Activated naive CD4-positive, alpha-beta T cell treated with anti-CD3 and anti-CD28 coated beads, Interleukin-2, amount 10 ng/mL, durations not matched to agents 7 days and 5 days (primary cell): ENCODE measurements around the gene USP11.
"Not testable (repeated sequence)": the region's sequence is repeated elsewhere in the genome, so short reads cannot be mapped to it uniquely, and the experiment has no call there.

Source experiments
- CTCF ChIA-PET: fragments of 350-600 bp; sonication (Branson Sonifier 250); formaldehyde crosslinking; loops from one replicate; lab custom pipeline; 2021; ENCODE audit warnings: antibody characterized with exemption; lab: Charles Lee
- DNase-seq: peaks from one replicate; pipeline ENCODE4 v3.0.0-alpha.2; 2020
- H3K27ac Mint-ChIP-seq: one replicate; pipeline ENCODE4 v1.8.0; 2021; ENCODE audit warnings: mild to moderate bottlenecking, moderate library complexity, mixed read lengths
- H3K27me3 Mint-ChIP-seq: one replicate; pipeline ENCODE4 v1.8.0; 2021; ENCODE audit warnings: mild to moderate bottlenecking, mixed read lengths
- H3K36me3 Mint-ChIP-seq: one replicate; pipeline ENCODE4 v1.8.0; 2021; ENCODE audit warnings: mixed read lengths
- H3K4me1 Mint-ChIP-seq: one replicate; pipeline ENCODE4 v1.8.0; 2021; ENCODE audit warnings: mixed read lengths
- H3K4me3 Mint-ChIP-seq: one replicate; pipeline ENCODE4 v1.8.0; 2021; ENCODE audit warnings: mild to moderate bottlenecking, moderate library complexity, mixed read lengths
- H3K9me3 Mint-ChIP-seq: one replicate; pipeline ENCODE4 v1.8.0; 2021; ENCODE audit warnings: mixed read lengths

The USP11 gene

DNA sequence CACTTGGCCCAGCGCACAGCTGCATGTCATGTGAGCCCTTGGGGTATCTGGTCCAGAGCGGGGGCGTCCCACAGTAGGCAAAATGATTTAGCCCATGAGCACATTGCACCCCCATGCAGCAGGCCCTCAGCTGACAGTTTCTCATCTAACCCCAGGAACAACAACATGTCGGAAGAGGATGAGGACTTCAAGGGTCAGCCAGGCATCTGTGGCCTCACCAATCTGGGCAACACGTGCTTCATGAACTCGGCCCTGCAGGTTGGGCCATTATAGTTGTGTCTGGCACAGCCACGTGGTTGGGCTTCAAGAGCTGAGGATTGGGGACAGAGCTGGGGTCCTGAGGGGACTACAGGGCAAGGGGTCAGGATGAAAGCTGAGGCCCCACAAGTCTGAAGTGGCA is 7.8 kb downstream of the USP11 start:
- Mint-ChIP-seq H3K36me3 (peaks cover 23% of the 10 kb centered on the region), H3K27ac (no peak overlapping the region), H3K4me1 (peaks cover 6% of the 10 kb centered on the region), H3K27me3 (no peaks in the 10 kb centered on the region), H3K4me3 (no peak overlapping the region), H3K9me3 (no peaks in the 10 kb centered on the region)
- CTCF ChIA-PET = no interaction called here
- no peak for DNase-seq

DNA sequence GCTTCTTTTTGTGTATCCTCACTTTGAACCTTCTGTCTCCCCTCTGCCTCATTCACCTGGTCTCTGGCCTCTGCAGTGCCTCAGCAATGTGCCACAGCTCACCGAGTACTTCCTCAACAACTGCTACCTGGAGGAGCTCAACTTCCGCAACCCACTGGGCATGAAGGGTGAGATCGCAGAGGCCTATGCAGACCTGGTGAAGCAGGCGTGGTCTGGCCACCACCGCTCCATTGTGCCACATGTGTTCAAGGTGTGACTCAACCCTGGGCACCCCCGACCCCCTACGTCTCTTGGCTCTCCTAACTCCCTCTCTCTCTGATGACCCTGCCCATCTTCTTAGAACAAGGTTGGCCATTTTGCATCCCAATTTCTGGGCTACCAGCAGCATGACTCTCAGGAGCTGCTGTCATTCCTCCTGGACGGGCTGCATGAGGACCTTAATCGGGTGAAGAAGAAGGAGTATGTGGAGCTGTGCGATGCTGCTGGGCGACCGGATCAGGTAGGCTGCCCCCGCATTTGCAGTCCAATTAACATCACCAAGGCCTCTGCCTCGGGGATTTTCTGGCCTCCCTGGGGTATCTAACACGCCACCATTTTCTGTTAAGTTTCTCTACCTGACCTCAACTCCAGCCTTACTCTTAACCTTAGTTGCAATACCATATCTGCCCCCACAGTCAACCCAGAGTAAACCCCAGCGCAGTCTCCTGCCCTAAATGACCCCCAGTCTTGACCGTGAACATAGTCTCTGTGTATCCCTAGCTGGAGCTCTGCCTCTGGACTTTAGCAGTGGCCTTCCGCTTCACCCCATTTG is 8.6 kb downstream of the USP11 start:
- Mint-ChIP-seq H3K36me3 (peaks cover 27% of the 10 kb centered on the region), H3K27me3 (no peaks in the 10 kb centered on the region)
- CTCF ChIA-PET = no interaction called here

DNA sequence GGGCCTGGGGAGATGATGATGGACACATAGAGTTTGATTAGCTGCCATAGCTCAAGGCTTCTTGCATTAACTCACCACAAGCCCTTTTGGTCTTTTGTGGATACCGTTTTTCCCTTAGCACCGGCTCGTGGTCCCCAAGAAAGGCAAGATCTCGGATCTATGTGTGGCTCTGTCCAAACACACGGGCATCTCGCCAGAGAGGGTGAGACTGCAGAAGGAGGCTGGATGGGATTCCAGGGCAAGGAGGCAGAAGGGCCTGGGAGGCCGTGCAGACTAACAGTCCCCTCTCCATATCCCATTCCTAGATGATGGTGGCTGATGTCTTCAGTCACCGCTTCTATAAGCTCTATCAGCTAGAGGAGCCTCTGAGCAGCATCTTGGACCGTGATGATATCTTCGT is 9.5 kb downstream of the USP11 start:
- H3K4me1 Mint-ChIP-seq = no peaks in the 10 kb centered on the region
- no peaks in the 10 kb centered on the region for H3K9me3 Mint-ChIP-seq
- DNase-seq = no peak
- no peak overlapping the region for H3K4me3 Mint-ChIP-seq
- CTCF ChIA-PET = no interaction called here
- H3K27me3 Mint-ChIP-seq = no peaks in the 10 kb centered on the region
- no peak overlapping the region for H3K27ac Mint-ChIP-seq
- H3K36me3 Mint-ChIP-seq = peaks cover 28% of the 10 kb centered on the region

More for the DNA sequence above, 8.6 kb downstream of the USP11 start:
- no peak overlapping the region for H3K27ac Mint-ChIP-seq
- no peaks in the 10 kb centered on the region for H3K9me3 Mint-ChIP-seq
- H3K4me3 Mint-ChIP-seq = no peak overlapping the region
- DNase-seq = no peak
- no peaks in the 10 kb centered on the region for H3K4me1 Mint-ChIP-seq

DNA sequence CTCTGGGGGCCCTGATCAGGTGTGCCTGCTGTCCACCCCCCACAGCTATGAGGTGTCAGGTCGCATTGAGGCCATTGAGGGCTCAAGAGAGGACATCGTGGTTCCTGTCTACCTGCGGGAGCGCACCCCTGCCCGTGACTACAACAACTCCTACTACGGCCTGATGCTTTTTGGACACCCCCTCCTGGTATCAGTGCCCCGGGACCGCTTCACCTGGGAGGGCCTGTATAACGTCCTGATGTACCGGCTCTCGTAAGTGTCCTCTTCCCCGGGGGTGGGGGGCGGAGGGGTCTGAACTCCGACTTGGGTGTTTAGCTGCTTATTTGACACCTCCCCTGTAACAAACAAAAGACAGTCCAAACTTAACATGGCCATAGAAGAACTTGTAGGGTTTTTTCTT is 10.5 kb downstream of the USP11 start:
- Mint-ChIP-seq H3K4me1 (no peaks in the 10 kb centered on the region), H3K27ac (no peak overlapping the region)
- CTCF ChIA-PET = no interaction called here

DNA sequence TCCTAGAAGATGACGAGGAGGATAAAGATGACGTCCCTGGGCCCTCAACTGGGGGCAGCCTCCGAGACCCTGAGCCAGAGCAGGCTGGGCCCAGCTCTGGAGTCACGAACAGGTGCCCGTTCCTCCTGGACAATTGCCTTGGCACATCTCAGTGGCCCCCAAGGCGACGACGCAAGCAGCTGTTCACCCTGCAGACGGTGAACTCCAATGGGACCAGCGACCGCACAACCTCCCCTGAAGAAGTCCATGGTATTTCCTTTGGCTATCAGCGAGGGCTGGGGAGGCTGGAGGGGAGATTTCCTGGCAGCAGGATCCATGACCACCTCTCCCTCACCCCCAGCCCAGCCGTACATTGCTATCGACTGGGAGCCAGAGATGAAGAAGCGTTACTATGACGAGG is 11.9 kb downstream of the USP11 start:
- Mint-ChIP-seq H3K4me3 (no peak overlapping the region), H3K27me3 (no peaks in the 10 kb centered on the region), H3K4me1 (no peaks in the 10 kb centered on the region), H3K36me3 (peaks cover 29% of the 10 kb centered on the region), H3K9me3 (no peaks in the 10 kb centered on the region), H3K27ac (no peak overlapping the region)
- CTCF ChIA-PET = no interaction called here
- DNase-seq = no peak

More for the DNA sequence above, 10.5 kb downstream of the USP11 start:
- no peak overlapping the region for H3K4me3 Mint-ChIP-seq
- H3K27me3 Mint-ChIP-seq = no peaks in the 10 kb centered on the region
- no peak for DNase-seq
- peaks cover 29% of the 10 kb centered on the region for H3K36me3 Mint-ChIP-seq
- H3K9me3 Mint-ChIP-seq = no peaks in the 10 kb centered on the region

DNA sequence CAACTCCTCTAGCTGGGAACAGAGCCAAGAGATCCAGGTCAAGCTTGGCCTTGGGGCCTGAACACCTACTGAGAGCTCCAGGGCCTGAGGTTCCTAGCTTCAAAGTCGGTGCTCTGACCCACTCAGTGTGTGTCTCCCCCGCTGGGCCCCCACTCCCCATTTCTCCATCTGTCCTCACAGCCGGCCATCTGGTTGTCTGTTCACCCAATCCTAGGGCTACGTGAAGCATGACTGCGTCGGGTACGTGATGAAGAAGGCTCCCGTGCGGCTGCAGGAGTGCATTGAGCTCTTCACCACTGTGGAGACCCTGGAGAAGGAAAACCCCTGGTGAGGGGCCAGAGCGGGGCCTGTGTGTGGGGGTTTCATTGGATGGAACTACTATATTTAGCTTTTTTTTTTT is 12.3 kb downstream of the USP11 start:
- Mint-ChIP-seq H3K27ac (no peak overlapping the region), H3K4me3 (no peak overlapping the region), H3K9me3 (no peaks in the 10 kb centered on the region), H3K36me3 (peaks cover 24% of the 10 kb centered on the region), H3K4me1 (no peaks in the 10 kb centered on the region), H3K27me3 (no peaks in the 10 kb centered on the region)
- CTCF ChIA-PET = no interaction called here
- DNase-seq = no peak

DNA sequence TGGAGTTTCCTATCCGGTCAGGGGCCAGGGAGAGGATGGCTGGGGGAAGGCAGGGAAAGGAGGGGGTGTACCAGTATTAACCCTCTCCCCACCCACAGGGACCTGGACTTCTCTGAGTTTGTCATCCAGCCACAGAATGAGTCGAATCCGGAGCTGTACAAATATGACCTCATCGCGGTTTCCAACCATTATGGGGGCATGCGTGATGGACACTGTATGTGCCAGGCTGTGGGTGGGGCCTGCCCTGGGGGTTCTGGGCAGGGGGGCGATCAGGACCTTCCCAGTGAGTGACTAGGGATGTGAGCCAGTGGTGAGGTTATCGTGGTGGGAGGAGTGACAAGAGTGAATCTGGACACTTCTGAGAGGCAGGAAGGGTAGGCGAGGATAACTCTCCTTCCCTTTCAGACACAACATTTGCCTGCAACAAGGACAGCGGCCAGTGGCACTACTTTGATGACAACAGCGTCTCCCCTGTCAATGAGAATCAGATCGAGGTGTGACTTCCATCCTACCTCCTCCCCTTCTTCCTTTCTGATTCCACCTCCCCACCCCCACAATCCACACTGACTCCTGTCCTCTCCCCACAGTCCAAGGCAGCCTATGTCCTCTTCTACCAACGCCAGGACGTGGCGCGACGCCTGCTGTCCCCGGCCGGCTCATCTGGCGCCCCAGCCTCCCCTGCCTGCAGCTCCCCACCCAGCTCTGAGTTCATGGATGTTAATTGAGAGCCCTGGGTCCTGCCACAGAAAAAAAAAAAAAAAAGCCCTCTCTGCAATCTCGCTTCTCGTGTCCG is 14.6 kb downstream of the USP11 start:
- Mint-ChIP-seq H3K9me3 (no peaks in the 10 kb centered on the region), H3K27ac (no peak overlapping the region), H3K4me3 (no peak overlapping the region), H3K4me1 (no peaks in the 10 kb centered on the region), H3K27me3 (no peaks in the 10 kb centered on the region), H3K36me3 (peaks cover 14% of the 10 kb centered on the region)
- no peak for DNase-seq
- CTCF ChIA-PET = no interaction called here

DNA sequence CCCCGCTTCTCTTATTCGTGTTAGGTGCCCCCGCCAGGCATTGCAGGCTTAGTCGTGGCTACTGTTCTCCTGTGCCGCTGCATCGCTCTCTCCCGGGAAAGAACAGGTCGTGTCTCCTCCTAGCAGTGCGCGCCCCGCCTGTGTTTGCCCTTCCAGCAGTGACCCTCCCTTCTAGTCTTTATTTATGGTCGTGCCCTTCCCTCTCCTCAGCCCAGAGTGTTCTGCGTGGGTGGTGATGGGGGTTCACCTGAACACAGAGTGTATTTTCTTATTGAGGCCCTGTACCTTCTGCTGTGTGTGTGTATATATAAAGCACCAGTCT is 15.2 kb downstream of the USP11 start:
- H3K4me1 Mint-ChIP-seq = no peaks in the 10 kb centered on the region
- H3K36me3 Mint-ChIP-seq = peaks cover 14% of the 10 kb centered on the region
- CTCF ChIA-PET = no interaction called here
- H3K27me3 Mint-ChIP-seq = no peaks in the 10 kb centered on the region
- DNase-seq = no peak
- H3K4me3 Mint-ChIP-seq = no peak overlapping the region
- H3K9me3 Mint-ChIP-seq = no peaks in the 10 kb centered on the region
- no peak overlapping the region for H3K27ac Mint-ChIP-seq

DNA sequence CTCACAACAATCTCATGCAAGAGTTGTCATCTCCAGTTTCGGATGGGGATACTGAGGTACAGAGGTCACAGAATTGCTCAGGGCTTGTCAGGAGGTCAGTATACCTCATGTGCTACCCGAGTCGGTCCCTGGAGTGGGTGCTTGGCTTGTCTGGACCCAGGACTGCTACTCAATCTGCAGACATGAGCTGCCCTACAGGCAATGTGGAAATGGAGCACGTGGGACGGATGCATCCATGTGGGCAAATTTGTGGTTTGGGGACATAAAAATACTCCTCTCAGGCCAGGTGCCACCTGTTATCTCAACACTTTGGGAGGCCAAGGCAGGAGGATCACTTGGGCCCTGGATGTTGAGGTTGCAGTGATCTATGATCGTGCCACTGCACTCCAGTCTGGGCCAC is 15.8 kb downstream of the USP11 start:
- Mint-ChIP-seq H3K27ac (no peak overlapping the region), H3K4me3 (no peak overlapping the region), H3K27me3 (no peaks in the 10 kb centered on the region), H3K4me1 (no peaks in the 10 kb centered on the region), H3K36me3 (peaks cover 13% of the 10 kb centered on the region), H3K9me3 (no peaks in the 10 kb centered on the region)
- CTCF ChIA-PET = no interaction called here
- no peak for DNase-seq

DNA sequence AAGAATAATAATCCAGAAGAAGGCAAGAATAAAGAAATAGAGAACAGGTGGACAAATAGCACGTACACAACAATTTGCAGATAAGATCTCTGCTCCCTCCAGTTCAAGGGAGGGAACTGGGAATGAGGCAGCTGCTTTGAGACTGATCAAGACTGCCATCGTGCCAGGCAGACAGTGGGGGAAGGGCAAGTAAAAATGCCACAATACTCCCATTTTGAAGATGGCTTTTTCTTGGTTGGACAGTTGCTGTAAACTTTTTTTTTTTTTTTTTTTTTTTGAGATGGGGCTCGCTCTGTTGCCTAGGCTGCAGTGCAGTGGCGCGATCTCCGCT is 17.2 kb downstream of the USP11 start:
- Mint-ChIP-seq H3K27ac (no peak overlapping the region), H3K4me3 (no peak overlapping the region), H3K4me1 (no peaks in the 10 kb centered on the region), H3K9me3 (no peaks in the 10 kb centered on the region), H3K36me3 (peaks cover 11% of the 10 kb centered on the region), H3K27me3 (no peaks in the 10 kb centered on the region)
- DNase-seq = no peak
- CTCF ChIA-PET = no interaction called here

DNA sequence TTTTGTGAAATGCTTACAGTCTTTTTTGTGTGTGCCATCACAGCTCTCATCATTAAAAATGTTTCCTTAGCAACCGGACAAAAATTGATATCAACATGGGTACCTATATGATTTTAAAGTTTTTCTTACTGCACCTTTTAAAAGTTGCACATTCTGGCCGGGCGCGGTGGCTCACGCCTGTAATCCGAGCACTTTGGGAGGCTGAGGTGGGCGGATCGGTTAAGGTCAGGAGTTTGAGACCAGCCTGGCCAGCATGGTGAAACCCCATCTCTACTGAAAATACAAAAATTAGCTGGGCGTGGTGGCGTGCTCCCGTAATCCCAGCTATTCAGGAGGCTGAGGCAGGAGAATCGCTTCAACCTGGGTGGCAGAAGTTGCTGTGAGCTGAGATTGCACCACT is 24.8 kb downstream of the USP11 start:
- H3K36me3 Mint-ChIP-seq, H3K4me3 Mint-ChIP-seq, H3K27ac Mint-ChIP-seq, H3K4me1 Mint-ChIP-seq, H3K27me3 Mint-ChIP-seq, DNase-seq, CTCF ChIA-PET, H3K9me3 Mint-ChIP-seq: not testable (repeated sequence)

DNA sequence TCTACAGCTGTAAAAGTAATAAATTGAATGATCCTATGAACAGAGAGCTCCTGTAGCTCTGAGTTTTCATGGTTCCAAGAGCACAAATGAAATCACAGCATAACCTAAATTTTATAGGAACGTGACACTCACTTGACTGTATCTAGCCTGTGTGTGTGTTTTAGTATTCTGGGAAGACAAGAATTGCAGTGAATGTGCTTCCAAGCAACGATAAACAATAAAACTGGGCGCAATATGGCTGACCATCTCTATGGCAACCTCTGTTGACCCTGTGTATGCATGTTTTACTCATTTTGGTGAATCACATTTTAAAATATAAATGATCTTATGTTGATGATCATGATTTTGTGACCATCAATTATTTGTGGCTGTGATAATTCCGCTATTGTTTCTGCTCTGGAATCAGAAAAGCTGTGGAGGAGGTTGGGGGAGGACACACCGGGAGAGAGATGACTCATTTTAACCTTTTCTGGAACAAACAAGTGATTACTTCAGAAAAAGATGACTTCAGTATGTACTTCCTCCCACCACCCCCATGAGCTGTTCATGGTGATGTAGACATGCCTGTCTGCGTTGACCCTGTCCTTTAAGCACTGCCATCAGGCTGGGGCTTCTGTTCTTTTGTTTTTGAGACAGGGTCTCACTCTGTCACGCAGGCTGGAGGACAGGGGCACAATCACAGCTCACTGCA is 31.8 kb downstream of the USP11 start:
- no peak overlapping the region for H3K27ac Mint-ChIP-seq
- H3K9me3 Mint-ChIP-seq = no peaks in the 10 kb centered on the region
- DNase-seq = no peak
- no peak overlapping the region for H3K4me3 Mint-ChIP-seq
- CTCF ChIA-PET = no interaction called here
- no peaks in the 10 kb centered on the region for H3K36me3 Mint-ChIP-seq
- peaks cover 4% of the 10 kb centered on the region for H3K4me1 Mint-ChIP-seq
- no peaks in the 10 kb centered on the region for H3K27me3 Mint-ChIP-seq

DNA sequence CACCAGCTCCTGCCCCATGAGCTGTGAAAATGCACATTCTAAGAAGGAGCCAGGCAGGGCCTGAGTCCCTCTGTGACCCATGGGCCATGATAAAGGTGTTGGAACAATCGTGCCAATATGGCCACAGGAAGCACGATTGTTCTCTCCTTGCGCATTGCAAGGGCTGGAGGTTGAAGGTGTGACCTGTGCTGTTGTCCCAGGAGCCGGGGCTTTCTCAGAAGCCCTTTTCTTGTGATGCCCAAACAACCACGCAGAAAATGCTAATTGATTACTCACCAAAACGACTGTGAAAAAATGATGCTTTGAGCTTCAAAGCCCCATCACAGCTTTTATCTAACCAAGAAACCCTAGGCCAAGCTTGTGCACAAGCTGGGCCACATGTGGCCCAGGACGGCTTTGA is 33.8 kb downstream of the USP11 start:
- H3K36me3 Mint-ChIP-seq = no peaks in the 10 kb centered on the region
- CTCF ChIA-PET = no interaction called here
- H3K4me1 Mint-ChIP-seq = peaks cover 4% of the 10 kb centered on the region
- no peak overlapping the region for H3K27ac Mint-ChIP-seq
- no peak for DNase-seq
- H3K4me3 Mint-ChIP-seq = no peak overlapping the region
- no peaks in the 10 kb centered on the region for H3K27me3 Mint-ChIP-seq
- no peaks in the 10 kb centered on the region for H3K9me3 Mint-ChIP-seq

DNA sequence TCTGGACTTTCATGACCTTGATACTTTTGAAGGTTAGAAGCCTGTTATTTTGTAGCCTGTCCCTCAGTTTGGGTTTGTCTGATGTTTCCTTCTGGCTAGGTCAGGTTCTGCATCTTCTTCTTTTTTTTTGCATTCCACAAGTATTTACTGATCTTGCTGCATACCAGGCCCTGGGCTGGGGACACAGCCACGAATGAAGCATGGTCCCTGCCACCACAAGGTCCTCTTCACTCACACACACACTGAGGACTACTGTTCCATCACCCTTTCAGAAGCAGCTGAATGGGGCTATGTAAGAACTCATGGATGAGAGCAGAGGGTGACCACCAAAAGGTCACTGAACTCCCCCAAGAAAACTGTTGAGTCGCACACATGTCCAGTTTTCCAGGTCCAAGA is 39.2 kb downstream of the USP11 start:
- H3K4me3 Mint-ChIP-seq = no peak overlapping the region
- H3K9me3 Mint-ChIP-seq = no peaks in the 10 kb centered on the region
- H3K27me3 Mint-ChIP-seq = no peaks in the 10 kb centered on the region
- no peaks in the 10 kb centered on the region for H3K4me1 Mint-ChIP-seq
- no peak overlapping the region for H3K27ac Mint-ChIP-seq
- no peaks in the 10 kb centered on the region for H3K36me3 Mint-ChIP-seq
- CTCF ChIA-PET = no interaction called here
- no peak for DNase-seq
